ENCODE results near the gene SHOC1. TPM values are rescaled to one million over a fixed set of nuclear protein-coding genes. Genes with fewer than 3 reads are reported as not detected.

SHOC1 gene
- total and polyA plus RNA-seq, 2 donors (not counting 1 experiment from before 2014, with no cell fraction given): not detected

DNA sequence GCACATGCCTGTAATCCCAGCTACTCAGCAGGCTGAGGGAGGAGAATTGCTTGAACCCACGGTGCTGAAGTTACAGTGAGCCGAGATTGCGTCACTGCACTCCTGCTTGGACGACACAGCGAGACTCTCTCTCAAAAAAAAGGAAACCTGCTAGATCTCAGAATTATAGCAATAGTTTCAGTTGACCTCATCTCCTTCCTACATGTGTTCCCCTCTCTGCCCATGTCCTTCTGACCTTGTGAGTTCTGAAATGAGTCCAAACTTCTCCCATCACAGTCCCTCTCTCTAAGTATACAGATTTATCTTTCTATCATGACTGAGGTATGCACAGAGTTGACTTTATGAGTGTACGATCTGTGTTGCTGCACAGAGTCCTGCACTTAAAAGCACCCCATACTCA lies 44.6 kb upstream of the SHOC1 start:
- Histone ChIP-seq H2AFZ (ENCODE audit: insufficient read depth, low read depth, low read length, poor library complexity, severe bottlenecking) (no peak overlapping the region), H3K4me3 (ENCODE audit: control extremely low read depth in 1 of 5, extremely low read depth in 1 of 5, insufficient read depth in 1 of 5, low read depth in 2 of 5, low read length in 4 of 5) (no peak overlapping the region), H3K4me1 (ENCODE audit: control insufficient read depth in 2 of 2, insufficient read depth in 2 of 2, low read length in 2 of 2) (peaks cover 0 to 4% of the 10 kb centered on the region in 2 donors), H3K4me2 (replicated peaks; ENCODE audit: low read depth, low read length, poor library complexity, severe bottlenecking) (no peak overlapping the region), H3K79me2 (ENCODE audit: control insufficient read depth, insufficient read depth, low read length) (no peaks in the 10 kb centered on the region), H3K27me3 (replicated peaks in 1 of 4; ENCODE audit: control extremely low read depth in 1 of 4, control insufficient read depth in 3 of 4, insufficient read depth in 4 of 4, low read length in 3 of 4) (no peaks in the 10 kb centered on the region), H4K20me1 (ENCODE audit: control insufficient read depth, insufficient read depth, low read length, poor library complexity, severe bottlenecking) (no peaks in the 10 kb centered on the region), H3K27ac (ENCODE audit: low read length in 2 of 2) (no peak overlapping the region), H3K9ac (ENCODE audit: low read length) (no peak overlapping the region), H3K36me3 (replicated peaks in 1 of 2; ENCODE audit: control extremely low read depth in 1 of 2, control insufficient read depth in 1 of 2, extremely low read depth in 1 of 2, insufficient read depth in 2 of 2, low read length in 1 of 2) (no peaks in the 10 kb centered on the region), H3K9me3 (ENCODE audit: control extremely low read depth in 1 of 3, control insufficient read depth in 2 of 3, insufficient read depth in 1 of 3, low read length in 2 of 3) (no peaks in the 10 kb centered on the region)
- Mint-ChIP-seq H3K4me1 (peaks cover 9% of the 10 kb centered on the region), H3K27me3 (peaks cover 4% of the 10 kb centered on the region), H3K27ac (no peak overlapping the region), H3K9me3 (ENCODE audit: insufficient read depth) (no peaks in the 10 kb centered on the region), H3K4me3 (no peak overlapping the region)
- CTCF ChIA-PET: no interaction called here
- ATAC-seq (ENCODE audit: low read depth) (no peak), DNase-seq (no peak)
- POLR2A ChIA-PET: no interaction called here
- WGBS (ENCODE audit: insufficient coverage): 78% methylated on average over 5 of the region's 6 CpGs
- no peak for TF ChIP-seq EZH2 (IDR thresholded peaks at IDR 0.05; ENCODE audit: borderline replicate concordance, insufficient read depth, low read depth, low read length, poor library complexity, severe bottlenecking)
- TF ChIP-seq, protein P1, sequence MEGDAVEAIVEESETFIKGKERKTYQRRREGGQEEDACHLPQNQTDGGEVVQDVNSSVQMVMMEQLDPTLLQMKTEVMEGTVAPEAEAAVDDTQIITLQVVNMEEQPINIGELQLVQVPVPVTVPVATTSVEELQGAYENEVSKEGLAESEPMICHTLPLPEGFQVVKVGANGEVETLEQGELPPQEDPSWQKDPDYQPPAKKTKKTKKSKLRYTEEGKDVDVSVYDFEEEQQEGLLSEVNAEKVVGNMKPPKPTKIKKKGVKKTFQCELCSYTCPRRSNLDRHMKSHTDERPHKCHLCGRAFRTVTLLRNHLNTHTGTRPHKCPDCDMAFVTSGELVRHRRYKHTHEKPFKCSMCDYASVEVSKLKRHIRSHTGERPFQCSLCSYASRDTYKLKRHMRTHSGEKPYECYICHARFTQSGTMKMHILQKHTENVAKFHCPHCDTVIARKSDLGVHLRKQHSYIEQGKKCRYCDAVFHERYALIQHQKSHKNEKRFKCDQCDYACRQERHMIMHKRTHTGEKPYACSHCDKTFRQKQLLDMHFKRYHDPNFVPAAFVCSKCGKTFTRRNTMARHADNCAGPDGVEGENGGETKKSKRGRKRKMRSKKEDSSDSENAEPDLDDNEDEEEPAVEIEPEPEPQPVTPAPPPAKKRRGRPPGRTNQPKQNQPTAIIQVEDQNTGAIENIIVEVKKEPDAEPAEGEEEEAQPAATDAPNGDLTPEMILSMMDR (IDR thresholded peaks at IDR 0.05): no peak
- intact Hi-C loops (cut with micrococcal nuclease): no loop called here

DNA sequence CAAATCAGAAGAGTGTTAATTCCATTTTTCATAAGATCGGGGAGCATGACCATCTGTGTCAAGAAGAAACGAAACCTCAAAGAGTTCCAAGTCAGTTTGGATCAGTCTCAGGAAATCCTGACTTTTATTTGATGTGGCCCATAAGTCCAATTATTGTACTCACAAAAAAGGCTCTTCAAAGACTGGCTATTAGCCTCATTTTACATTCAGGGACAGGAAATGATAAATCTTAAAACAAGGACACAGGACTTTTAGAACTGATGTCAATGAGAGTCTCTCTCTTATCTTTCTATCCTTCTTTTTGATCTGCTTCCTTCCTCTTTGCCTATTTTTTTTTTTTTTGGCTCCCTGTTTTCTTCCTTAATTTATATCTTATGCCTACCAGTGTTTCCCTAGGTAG lies 43.7 kb upstream of the SHOC1 start:
- CTCF ChIA-PET: interaction anchor here (1.3 kb wide), 1 partner anchor 236 kb away, joined by 4 read pairs; no protein-coding TSS in a partner anchor
- H3K4me3 ChIP-seq (ENCODE audit: control extremely low read depth in 1 of 5, extremely low read depth in 1 of 5, insufficient read depth in 1 of 5, low read depth in 2 of 5, low read length in 4 of 5): no peak overlapping the region
- H3K9me3 ChIP-seq (ENCODE audit: control extremely low read depth in 1 of 3, control insufficient read depth in 2 of 3, insufficient read depth in 1 of 3, low read length in 2 of 3): no peaks in the 10 kb centered on the region
- H3K9ac ChIP-seq (ENCODE audit: low read length): no peak overlapping the region
- no peaks in the 10 kb centered on the region for H3K9me3 Mint-ChIP-seq (ENCODE audit: insufficient read depth)
- no peak overlapping the region for H3K4me3 Mint-ChIP-seq
- no peak overlapping the region for H3K27ac Mint-ChIP-seq
- no peak overlapping the region for H3K4me2 ChIP-seq (replicated peaks; ENCODE audit: low read depth, low read length, poor library complexity, severe bottlenecking)
- peaks cover 4% of the 10 kb centered on the region for H3K27me3 Mint-ChIP-seq
- H3K4me1 Mint-ChIP-seq: peaks cover 9% of the 10 kb centered on the region
- H3K4me1 ChIP-seq (ENCODE audit: control insufficient read depth in 2 of 2, insufficient read depth in 2 of 2, low read length in 2 of 2): peaks cover 0 to 4% of the 10 kb centered on the region in 2 donors
- intact Hi-C loops (cut with micrococcal nuclease): no loop called here
- no peak for ATAC-seq (ENCODE audit: low read depth)
- DNase-seq: no peak
- TF ChIP-seq, protein P1 (IDR thresholded peaks at IDR 0.05): no peak
- 0% methylated on average over 1 of the region's 2 CpGs for WGBS (ENCODE audit: insufficient coverage)
- H2AFZ ChIP-seq (ENCODE audit: insufficient read depth, low read depth, low read length, poor library complexity, severe bottlenecking): no peak overlapping the region
- H3K27me3 ChIP-seq (replicated peaks in 1 of 4; ENCODE audit: control extremely low read depth in 1 of 4, control insufficient read depth in 3 of 4, insufficient read depth in 4 of 4, low read length in 3 of 4): no peaks in the 10 kb centered on the region
- H3K36me3 ChIP-seq (replicated peaks in 1 of 2; ENCODE audit: control extremely low read depth in 1 of 2, control insufficient read depth in 1 of 2, extremely low read depth in 1 of 2, insufficient read depth in 2 of 2, low read length in 1 of 2): no peaks in the 10 kb centered on the region
- POLR2A ChIA-PET: no interaction called here
- no peak overlapping the region for H3K27ac ChIP-seq (ENCODE audit: low read length in 2 of 2)
- no peaks in the 10 kb centered on the region for H4K20me1 ChIP-seq (ENCODE audit: control insufficient read depth, insufficient read depth, low read length, poor library complexity, severe bottlenecking)
- H3K79me2 ChIP-seq (ENCODE audit: control insufficient read depth, insufficient read depth, low read length): no peaks in the 10 kb centered on the region

All from B cell (primary cell).